NCI-H146 treated with DMSO at 0.1 percent for 48 hours (cell line): ENCODE data around the gene CDC42BPB.
"Not testable (repeated sequence)": the region's sequence is repeated elsewhere in the genome, so short reads cannot be mapped to it uniquely, and the experiment has no call there.

ENCODE experiments used
- DNase-seq: peaks from one replicate; lab custom pipeline; 2025; ENCODE audit not compliant: unreplicated experiment; lab: John Stamatoyannopoulos, UW

CDC42BPB gene

DNA sequence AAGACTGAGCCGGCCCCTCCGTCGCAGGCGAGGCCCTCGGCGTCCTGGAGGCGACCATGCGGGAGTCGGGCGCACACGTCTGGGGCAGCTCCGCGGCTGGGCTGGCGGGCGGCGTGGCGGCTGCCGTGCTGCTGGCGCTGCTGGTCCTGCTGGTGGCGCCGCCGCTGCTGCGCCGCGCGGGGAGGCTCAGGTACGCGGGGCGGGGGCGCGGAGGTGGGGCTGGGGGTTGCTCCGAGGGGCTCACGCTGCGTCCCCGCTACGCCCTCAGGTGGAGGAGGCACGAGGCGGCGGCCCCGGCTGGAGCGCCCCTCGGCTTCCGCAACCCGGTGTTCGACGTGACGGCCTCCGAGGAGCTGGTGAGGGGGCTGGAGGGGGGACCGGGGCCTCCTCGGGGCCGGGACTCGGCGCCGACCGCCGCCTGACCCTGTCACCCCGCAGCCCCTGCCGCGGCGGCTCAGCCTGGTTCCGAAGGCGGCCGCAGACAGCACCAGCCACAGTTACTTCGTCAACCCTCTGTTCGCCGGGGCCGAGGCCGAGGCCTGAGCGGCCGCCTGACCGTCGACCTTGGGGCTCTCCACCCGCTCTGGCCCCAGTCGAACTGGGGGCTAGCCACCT is 127.1 kb downstream of the CDC42BPB start:
- no peak for DNase-seq

DNA sequence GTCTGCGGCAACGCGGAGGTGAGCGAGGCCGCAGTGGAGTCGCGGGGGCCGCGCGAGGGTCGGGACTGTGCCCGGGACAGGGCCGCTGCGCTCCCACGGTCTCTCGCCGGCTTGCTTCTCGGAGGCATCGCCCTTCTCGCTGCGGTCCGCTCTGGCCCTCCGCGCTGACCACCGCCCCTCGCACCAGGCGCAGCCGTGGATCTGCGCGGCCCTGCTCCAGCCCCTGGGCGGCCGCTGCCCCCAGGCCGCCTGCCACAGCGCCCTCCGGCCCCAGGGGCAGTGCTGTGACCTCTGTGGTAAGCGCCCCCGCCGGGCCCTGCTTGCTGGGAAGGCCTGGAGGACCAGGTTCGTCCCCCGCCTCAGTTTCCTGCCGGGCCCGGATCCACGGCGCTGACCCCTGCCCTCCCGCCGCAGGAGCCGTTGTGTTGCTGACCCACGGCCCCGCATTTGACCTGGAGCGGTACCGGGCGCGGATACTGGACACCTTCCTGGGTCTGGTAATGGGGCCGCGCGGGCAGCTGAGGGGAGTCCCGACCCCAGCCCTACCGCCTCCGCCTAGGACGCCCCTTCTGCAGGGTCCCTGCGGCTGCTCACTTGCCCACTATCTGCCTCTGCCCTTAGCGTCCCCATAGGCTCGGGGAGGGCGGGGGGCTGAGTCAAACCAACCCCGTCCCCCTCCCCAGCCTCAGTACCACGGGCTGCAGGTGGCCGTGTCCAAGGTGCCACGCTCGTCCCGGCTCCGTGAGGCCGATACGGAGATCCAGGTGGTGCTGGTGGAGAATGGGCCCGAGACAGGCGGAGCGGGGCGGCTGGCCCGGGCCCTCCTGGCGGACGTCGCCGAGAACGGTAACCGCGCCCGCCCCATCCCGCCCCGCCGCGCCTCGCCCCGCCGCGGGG is 127.9 kb downstream of the CDC42BPB start:
- no peak for DNase-seq

DNA sequence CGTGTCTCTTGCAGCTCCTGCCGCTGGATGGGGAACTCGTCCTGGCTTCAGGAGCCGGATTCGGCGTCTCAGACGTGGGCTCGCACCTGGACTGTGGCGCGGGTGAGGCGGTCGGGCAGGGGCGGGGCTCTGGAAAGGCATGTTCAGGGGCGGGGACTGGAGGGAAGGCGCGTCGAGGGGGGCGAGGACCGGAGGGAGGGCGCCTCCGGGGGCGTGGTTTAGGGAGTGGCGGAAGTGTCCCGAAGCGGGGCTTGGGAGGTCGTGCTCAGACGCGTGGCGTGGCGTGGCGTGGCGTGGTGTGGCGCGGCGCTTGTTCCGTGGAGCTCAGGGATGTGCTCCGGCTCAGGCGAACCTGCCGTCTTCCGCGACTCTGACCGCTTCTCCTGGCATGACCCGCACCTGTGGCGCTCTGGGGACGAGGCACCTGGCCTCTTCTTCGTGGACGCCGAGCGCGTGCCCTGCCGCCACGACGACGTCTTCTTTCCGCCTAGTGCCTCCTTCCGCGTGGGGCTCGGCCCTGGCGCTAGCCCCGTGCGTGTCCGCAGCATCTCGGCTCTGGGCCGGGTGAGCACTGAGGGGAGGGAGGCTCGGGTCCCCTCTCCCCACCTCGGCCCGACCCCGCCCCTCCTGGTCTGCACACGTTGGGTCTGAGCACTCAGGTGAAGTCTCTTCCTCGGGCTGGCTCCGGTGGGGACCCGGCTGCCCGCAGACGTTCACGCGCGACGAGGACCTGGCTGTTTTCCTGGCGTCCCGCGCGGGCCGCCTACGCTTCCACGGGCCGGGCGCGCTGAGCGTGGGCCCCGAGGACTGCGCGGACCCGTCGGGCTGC is 128.7 kb downstream of the CDC42BPB start:
- peak; percentile 74 for DNase-seq

DNA sequence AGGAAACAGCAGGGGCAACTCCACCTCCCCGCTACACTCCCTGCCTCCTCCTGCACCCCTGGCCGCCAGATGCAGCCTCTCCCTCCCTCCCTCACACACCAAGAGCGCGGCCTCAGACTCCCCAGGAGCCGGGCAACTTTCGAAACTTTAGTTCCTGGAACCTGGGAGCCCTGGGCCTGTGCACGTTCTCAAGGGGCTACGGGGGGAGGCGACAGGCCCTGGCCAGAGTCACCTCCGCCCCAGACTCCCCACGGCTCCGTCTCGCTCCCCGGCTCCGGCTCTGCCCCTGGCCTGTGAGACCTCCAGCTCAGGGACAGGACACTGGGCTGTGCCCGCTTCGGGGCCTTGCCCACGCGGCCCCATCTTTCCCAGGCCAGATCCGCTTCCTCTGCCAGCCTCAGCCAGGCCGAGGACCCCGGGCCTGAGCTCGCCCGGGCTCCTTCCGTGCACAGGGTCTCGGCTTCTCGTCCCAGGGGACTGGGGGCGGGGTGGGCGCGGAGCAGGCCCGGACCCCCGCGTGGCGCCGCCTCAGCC is 129.4 kb downstream of the CDC42BPB start:
- no peak for DNase-seq

DNA sequence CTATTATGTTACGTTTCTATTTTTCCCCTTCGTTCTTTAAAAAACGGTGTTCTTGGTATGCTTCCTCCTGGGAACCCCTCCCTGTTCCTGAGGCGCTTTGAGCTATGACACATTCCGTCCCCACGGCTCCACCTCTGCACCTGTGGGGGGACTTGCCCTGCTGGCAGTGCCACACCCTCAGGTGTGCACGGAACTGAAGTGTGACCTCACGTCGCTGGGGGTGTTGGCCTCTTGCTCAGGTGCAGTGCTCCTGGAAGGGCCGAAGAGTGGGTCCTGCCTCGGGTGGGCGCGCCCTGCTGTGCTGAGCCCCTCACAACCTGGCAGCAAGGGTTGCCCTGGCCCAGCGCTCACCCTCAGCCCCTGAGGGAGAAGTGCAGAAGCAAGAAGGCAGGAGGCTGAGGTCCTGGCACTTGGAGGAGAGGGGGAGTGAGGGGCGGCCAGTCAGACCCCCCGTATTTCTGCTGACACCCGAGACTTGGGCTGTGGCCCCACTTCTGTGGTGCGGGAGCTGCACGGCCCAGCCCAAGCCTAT is 129.9 kb downstream of the CDC42BPB start:
- no peak for DNase-seq

DNA sequence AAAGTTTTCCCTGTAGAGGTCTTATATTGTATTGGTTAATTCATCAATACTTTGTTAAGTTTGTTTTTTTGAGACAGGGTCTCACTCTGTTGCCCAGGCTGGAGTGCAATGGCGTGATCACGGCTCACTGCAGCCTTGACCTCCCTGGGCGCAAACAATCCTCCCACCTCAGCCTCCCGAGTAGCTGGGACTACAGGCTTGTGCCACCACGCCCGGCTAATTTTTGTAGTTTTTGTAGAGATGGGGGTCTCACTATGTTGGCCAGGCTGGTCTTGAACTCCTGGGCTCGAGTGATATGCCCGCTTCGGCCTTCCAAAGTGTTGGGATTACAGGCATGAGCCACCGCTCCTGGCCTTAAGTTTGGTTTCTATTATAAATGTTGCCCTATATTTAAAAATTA is 130.5 kb downstream of the CDC42BPB start:
- not testable (repeated sequence) for DNase-seq

DNA sequence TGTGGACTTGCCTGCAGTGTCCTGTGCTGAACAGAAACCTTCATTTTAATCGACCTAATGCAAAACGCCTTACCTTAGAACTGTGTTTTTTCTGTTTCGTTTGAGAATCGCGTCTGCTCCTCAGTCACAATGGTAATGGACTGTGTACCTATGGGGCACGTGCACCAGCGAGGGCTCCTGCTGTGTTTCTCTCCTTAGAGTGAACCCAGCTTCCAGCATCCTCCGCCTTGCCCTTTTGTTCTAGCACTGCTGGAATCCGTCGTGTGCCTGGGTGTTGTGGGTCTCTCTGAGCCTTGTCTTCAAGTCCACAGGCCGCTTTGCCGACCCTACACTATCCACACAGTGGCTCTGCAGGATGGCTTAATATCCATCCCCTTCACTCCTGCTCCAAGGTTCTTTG is 131.2 kb downstream of the CDC42BPB start:
- DNase-seq, result peak; percentile 18

DNA sequence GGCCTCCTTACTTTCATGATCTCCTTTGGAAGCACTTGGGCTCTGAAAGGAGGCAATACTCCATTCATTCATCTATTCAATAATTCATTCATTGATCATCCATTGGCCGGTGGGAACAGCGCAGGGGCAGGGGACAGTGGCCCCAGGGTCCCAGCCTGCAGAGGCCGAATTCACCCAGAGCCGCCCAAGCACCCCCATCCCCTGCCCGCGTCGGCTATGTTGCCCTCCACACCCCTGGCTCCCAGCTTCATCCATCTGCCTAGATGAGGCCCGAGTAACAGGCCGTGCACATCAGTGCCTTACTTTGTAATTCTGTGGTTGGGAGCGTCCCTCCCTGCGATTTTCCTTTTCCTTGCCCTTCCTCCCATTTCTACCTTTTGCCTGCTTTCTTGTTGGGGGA is 131.7 kb downstream of the CDC42BPB start:
- no peak for DNase-seq

DNA sequence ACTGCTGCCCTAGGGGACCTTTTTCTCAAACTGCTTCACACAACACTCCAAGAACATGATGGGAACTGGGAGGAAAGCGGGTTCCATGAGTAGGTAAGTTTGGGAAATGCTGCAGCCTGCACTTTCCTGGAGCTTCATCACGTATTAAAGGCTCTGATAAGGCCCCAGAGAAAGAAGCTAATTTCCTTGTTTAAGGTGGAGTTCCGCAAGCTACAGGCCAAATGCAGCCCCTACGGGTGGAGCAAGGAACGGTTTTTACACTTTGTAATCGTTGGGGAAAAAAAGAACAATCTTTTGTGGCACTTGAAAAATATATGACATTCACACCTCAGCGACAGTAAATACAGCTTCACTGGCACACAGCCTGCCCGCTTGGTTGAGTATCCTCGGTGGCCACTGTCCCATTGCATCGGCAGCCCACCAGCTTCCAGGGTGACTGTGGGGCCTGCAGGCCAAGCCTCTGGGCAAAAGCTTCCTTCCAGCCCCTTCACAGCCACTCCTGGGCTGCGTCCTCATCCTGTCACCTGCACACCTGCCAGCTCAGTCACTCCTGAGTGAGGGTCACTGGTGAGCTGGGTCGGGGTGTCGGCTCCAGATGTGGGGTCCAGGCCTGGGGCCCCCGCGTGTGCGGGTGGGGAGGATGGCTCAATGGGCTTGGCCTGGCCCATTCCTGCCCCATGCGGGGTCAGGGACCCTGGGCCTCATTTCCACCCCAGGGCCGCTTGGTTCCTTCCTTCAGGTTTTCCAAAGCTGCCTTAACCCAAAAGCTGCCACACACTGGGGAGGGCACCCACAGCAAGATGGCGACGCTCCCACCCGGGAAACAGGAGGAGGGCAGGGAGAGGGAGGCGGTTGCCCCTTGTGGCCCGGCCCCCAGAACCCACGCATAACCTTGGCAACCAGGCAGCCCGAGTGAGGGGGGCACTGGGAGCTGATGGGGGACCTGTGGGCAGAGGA is 132.4 kb downstream of the CDC42BPB start:
- no peak for DNase-seq

DNA sequence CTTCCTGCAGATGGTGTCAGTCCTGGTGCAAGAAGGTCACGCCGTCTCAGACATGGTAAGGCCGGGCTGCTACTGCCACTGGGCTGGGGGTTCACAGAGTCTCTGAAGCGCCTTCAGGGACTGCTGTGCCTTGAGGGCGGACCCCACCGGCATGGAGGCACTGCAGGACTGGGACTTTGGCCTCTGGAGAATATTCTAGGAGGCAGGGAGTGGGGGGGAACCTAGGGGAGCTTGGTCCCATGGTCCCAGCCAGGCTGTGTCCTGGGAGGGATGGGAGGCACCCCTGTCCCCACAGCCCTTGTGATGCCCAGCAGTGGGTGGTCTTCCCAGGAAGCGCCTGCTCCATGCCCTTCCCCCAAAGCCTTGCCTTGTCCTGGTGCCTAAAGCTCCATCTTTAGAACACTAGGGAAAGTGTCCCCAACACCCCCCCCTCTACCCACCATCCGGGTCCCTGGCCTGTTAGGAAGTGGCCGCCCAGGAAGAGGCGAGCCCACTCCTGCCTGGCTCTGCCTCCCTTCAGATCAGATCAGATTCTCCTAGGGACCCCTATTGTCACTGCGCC is 133.3 kb downstream of the CDC42BPB start:
- no peak for DNase-seq

DNA sequence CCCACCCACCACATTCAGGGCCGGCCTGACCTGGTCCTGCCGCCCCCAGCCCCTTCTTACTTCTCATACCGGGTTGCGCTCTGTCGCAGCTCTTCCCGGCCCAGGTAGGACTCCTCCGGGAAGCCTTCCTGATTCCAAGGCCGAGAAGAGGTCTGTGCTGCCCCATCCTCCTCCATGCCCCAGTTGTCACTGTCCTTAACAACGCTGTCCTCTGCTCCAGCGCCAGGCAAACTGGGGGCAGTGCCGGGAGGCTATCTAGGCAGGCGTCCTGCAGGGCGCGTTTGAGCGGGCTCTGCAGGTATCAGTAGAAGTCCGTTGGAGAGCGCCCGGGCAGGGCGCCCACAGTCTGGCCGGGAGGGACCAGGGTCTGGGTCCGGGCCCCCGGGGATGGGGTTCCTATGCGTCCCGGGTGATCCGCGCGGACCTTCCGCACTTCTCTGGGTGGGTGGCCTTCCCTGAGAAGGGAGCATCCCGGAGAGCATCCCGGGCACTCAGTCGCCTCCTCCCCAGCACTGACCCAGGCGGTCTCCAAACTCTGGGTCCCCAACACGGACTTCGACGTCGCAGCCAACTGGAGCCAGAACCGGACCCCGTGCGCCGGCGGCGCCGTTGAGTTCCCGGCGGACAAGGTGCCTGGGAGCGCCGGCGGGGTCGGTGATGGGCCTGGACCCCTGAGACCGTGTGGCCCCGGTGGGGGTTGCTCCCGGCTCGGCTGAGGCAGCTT is 134.0 kb downstream of the CDC42BPB start:
- no peak for DNase-seq

DNA sequence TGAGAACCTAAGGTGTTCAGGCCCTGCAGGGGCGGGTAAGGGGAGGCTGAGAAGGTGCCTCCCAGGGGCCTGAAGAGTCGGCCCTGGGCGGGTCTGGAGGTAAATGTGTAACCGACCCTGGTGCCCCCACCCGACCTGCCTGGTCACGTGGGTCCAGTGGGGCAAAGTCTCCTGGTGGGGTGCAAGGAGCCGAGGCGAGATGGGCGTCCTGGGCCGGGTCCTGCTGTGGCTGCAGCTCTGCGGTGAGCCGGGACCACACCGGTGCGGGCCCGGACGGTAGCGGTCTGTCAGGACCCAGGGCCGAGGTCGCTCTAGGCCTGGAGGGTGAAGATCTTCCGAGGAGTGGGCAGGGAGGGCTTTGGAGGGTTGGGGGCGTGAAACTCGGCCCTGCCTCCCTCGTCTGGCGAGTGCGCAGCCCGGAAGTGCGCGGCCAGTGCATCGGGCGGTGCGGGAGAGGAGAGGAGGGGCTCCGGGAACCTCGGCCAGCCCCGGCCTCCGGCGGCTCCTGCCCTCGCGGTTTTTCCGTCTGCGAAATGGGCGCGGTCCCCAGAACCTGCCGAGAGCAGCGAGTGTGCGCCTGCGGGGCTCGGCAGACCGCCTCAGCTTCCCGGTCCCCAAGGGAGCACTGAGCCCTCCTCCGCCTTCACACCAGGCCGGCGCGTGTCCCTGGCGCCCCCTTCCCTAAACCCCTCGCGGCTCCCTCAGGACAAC is 134.7 kb downstream of the CDC42BPB start, which contains the start of gene AMN:
Gene AMN (plus strand): TSS at position 174 of the 711 bp plus-strand sequence. CDS start 26 bp downstream, at position 200.
- no peak for DNase-seq

DNA sequence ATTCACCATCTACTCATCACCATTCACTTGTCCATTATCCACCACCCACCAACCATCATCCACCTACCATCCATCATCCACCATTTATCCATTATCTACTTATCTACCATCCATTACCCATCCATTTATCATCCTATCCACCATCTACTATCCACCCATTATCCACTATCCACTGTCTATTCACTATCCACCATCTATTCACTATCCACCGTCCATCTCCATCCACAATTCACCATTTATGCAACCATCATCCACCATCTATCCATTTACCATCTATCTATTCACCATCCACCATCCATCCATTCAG is 136.4 kb downstream of the CDC42BPB start:
- DNase-seq, result no peak

DNA sequence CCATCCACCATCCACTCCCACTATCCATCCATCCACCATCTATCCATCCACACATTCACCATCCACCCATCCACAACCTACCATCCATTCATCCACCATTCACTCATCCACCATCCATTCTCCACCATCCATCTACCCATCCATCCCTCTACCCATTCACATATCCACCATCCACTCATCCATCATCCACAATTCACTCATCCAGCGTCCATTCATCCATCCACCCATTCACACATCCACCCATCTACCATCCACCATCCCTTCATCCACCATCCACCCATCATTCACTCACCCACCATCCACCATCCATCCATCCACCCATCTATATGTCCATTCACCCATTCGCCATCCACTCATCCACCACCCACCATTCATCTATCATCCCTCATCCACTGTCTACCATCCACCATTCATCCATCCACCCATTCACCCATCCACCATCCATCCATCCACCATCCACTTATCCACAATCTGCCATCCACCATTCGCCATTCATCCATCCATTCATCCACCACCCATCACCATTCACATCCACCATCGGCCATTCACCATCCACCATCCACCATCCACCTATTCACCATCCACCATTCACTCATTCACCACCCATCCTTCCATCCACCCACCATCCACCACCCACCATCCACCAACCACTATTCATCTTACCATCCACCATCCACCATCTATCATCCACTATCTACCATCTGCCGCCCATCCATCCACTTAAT is 136.9 kb downstream of the CDC42BPB start:
- DNase-seq, result no peak

DNA sequence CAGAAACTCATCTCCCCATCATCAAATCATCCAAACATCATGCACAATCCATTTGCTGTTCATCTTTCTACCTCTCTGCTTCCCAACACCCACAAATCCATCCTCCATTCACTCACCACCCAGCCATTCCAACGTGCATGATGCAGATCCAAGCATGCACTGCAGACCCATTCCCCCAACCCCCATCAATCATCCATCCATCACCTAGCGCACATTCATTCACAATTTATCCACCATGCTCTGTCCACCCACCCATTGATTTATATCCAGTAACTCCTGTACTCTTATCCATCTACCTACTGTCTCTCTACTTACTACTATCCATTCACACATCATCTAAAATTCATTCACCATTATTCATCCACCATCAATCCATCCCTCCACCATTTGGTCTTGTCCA is 138.9 kb downstream of the CDC42BPB start:
- DNase-seq, result no peak

DNA sequence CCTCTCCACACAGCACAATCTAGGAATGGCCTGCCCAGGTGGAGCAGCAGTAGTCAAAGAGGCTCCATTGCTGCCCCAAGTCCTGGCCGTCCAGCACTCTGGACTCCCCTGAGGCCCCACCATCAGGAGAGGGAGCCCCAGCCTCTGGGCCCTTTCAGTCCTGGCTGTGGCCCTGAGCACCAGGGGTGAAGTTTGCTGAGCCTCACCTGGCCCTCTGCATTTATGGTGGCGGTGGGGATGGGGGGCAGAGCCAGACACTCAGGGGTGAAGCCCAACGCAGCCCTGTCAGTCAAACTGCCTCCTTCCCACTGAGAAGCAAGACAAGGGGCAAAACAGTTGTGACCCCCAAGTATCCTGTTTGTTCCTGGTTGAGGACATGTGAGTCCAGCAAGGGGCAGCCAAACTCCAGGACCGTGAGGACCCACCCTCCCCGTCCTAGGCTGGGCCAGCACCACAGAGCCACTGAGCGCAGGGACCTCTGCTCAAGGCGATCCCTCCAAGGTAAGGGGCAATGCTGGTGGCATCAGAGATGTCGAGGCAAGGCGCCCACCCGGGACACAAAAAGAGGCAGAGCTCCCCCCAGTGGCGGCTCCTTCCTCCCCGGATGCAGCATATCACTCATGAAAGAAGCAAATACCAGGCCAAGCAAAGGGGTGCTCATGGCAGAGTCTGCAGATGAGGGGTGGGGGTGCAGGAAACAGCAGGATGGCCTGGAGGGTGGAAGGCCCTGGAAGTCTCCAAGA is 139.7 kb downstream of the CDC42BPB start:
- peak; percentile 9 for DNase-seq

DNA sequence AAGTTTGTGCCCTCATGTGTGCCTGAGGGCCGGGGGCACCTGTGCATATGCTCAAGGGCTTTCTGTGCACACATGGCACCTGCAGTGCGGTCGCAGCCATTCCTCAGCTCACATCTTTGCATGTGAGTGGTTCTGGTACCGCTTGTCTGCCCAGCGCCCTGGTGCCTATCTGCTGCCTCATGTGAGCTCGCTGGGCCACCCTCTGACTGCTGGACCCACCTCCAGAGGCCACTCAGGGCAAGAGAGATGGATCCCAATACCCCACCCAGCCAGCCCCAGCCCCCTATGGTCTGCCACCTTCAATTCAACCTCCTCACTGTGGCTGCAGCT is 140.3 kb downstream of the CDC42BPB start:
- DNase-seq, result no peak
